Body of pancreas (tissue), 4 donors: ENCODE results near the gene LCE2B. TPM values are rescaled to one million over a fixed set of nuclear protein-coding genes. Genes with fewer than 3 reads are reported as not detected.

Source experiments
- ATAC-seq: fragments of 150-250 bp; one replicate; pipeline ENCODE4 v1.9.1; 2016
- DNase-seq, 4 donors: peaks; one replicate each; pipeline ENCODE4 v3.0.0-alpha.2; 2019
- H3K27ac ChIP-seq, 4 donors: fragments of 200-600 bp; sonication (generic); 1 replicate in 3 of 4; 2 replicates in 1 of 4; pipeline versions ENCODE4 v1.5.1 to v1.6.1; 2016 to 2019; ENCODE audit warnings: mild to moderate bottlenecking in 1 of 4, mixed read lengths in 1 of 4, moderate library complexity in 1 of 4
- H3K27me3 ChIP-seq, 2 donors: fragments of 200-600 bp; sonication (generic); one replicate each; pipeline ENCODE4 v1.6.0; 2016; ENCODE audit warnings: mild to moderate bottlenecking in 1 of 2
- H3K36me3 ChIP-seq, 2 donors: fragments of 200-600 bp; sonication (generic); replicated peaks in 1 of 2; 2 replicates each; pipeline ENCODE4 v1.5.1; 2016; ENCODE audit warnings: low read depth in 2 of 2; ENCODE audit not compliant: insufficient read depth in 1 of 2
- H3K4me1 ChIP-seq: fragments of 200-600 bp; sonication (generic); one replicate; pipeline ENCODE4 v1.6.0; 2016
- H3K4me3 ChIP-seq, 2 donors: fragments of 200-600 bp; sonication (generic); 1 replicate in 1 of 2; 2 replicates in 1 of 2; pipeline ENCODE4 v1.5.1; 2016 to 2019
- H3K9me3 ChIP-seq, 3 donors: fragments of 200-600 bp; sonication (generic); 1 replicate in 2 of 3; 2 replicates in 1 of 3; pipeline ENCODE4 v1.5.1; 2016
- POLR2A ChIP-seq, 3 donors: fragments of 450-650 bp; IDR thresholded peaks; one replicate each; pipeline ENCODE4 v1.6.1; 2016; ENCODE audit warnings: antibody characterized with exemption in 3 of 3, mild to moderate bottlenecking in 2 of 3
- WGBS, 2 donors: methylation state at CpG; one replicate each; pipeline ENCODE4 v1.1.5; 2017; 5-methylcytosine and 5-hydroxymethylcytosine counted together
- intact Hi-C: fragments of 100-400 bp; cut with DNase I; formaldehyde crosslinking; loops from one replicate; pipeline ENCODE4 v1.15.1; 2023
- total RNA-seq, 2 donors: library from RNA; depleted of rRNA; stranded (reverse); fragments of >200 nt; gene quantifications; one replicate each; pipeline ENCODE4 v1.1.0, GENCODE V29; 2016
- TF ChIP-seq, protein P1 (sequence below), 7 experiments: fragments of 450-650 bp in 4 of 7; fragments of 200-600 bp in 3 of 7; sonication (generic) in 3 of 7; IDR thresholded peaks; one replicate each; pipeline ENCODE4 v1.5.1; 2016 to 2019; ENCODE audit warnings: antibody characterized with exemption in 7 of 7

The LCE2B gene
- total RNA-seq, 2 donors from 2014 or later, result not detected

DNA sequence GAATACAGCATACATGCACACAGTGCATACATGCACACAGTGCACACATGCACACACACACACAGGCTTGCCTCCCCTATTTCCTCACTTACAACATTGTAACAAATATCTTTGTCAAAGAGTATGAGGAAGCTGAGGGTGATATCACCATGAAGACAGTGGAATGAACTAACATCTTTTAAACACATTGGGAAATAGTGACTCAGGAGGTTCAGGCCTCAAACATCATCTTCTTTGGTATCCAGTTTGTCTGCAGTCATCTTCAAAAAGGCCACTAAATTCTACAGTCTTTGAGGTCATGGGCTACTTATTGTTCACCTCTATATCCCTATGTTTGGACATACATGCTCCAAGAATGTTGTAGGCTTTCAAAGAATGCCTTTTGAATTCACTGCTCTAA lies 2.1 kb upstream of the LCE2B start:
- intact Hi-C loops, result no loop called here
- H3K9me3 ChIP-seq, result no peaks in the 10 kb centered on the region
- no peaks in the 10 kb centered on the region for H3K36me3 ChIP-seq
- DNase-seq (no peak), ATAC-seq (no peak)
- no peaks in the 10 kb centered on the region for H3K27me3 ChIP-seq
- H3K27ac ChIP-seq, result no peak overlapping the region
- H3K4me3 ChIP-seq, result no peak overlapping the region
- H3K4me1 ChIP-seq, result no peaks in the 10 kb centered on the region
- TF ChIP-seq, protein P1, sequence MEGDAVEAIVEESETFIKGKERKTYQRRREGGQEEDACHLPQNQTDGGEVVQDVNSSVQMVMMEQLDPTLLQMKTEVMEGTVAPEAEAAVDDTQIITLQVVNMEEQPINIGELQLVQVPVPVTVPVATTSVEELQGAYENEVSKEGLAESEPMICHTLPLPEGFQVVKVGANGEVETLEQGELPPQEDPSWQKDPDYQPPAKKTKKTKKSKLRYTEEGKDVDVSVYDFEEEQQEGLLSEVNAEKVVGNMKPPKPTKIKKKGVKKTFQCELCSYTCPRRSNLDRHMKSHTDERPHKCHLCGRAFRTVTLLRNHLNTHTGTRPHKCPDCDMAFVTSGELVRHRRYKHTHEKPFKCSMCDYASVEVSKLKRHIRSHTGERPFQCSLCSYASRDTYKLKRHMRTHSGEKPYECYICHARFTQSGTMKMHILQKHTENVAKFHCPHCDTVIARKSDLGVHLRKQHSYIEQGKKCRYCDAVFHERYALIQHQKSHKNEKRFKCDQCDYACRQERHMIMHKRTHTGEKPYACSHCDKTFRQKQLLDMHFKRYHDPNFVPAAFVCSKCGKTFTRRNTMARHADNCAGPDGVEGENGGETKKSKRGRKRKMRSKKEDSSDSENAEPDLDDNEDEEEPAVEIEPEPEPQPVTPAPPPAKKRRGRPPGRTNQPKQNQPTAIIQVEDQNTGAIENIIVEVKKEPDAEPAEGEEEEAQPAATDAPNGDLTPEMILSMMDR (IDR thresholded peaks at IDR 0.05), result no peak
- TF ChIP-seq POLR2A (IDR thresholded peaks at IDR 0.05), result no peak

DNA sequence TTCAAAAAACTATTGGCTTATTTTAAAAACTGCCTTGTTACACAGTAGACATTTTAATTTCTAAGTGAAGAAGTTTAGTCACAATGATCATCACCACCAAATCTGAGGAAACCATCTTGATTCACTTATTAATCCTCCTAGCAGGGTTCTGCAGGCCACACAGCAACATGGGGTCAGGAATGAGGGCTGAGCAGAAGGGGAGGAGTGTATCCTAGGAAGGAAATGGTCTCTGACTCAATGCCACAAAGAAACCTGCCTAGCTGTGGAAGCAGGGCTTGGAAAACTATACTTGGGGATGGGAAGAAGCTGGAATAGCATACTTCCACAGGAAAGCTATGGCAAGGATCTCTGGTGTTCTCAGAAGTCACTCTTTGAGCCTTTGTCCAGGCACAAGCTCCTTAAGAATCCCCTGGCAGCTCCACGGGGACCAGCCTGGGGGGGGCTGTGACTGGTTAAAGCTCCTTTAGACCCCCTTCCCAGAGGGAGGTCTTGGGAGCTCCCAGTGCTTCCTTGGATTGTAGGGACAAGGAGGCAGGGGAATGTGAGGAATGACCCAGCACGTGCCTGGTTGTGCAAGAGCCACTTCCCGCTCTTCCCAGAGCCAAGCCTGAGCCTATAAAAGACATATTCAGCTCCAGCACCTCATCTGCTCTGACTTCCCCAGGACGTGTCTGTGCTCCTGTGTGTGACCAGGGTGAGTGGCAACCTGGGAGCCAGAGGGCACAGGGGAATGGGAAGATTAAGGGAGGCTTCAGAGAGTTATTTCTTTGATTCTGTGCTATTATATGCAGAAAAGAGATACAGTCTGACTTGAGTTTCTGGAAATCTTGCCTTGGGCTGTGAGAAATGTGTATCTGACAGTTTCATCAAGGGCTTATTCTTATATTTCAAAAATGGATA lies 12.0 kb downstream of the LCE2B start, which contains the start of gene LCE2A:
Gene LCE2A, plus strand, starts transcription at position 645 of the 900 bp plus-strand sequence. CDS start 557 bp downstream, outside the sequence.
- no peak for ATAC-seq
- 31 to 52% methylated on average over 4 of the region's 4 CpGs for WGBS, 2 donors
- no peaks in the 10 kb centered on the region for H3K4me1 ChIP-seq

DNA sequence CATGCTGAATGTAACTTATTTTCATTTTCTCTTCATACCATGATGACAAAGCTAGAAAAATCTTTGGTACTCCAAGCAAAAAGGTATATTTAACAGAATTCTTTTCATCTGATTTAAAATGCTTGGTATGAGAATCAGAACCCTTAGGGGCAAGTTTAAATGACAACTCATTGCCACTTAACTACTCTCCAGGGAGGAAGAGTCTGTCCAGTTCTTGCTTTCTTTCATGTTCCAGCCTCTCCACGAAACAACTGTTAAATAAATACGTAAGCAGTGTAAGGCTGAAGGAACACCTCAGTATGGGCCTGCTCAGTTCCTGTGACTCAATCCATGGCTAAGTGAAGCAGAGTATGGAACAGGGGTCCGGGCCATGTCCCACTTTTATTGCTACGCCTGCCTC lies 13.8 kb downstream of the LCE2B start:
- DNase-seq (no peak), ATAC-seq (no peak)
- Histone ChIP-seq H3K27ac (no peak overlapping the region), H3K4me1 (no peaks in the 10 kb centered on the region), H3K4me3 (no peak overlapping the region), H3K36me3 (no peaks in the 10 kb centered on the region), H3K9me3 (no peaks in the 10 kb centered on the region), H3K27me3 (no peaks in the 10 kb centered on the region)
- WGBS, 2 donors, result 70 to 78% methylated on average over 4 of the region's 4 CpGs
- TF ChIP-seq POLR2A (IDR thresholded peaks at IDR 0.05), result no peak
- TF ChIP-seq, protein P1 (IDR thresholded peaks at IDR 0.05), result no peak
- intact Hi-C loops, result no loop called here

More for the DNA sequence above, 12.0 kb downstream of the LCE2B start, which contains the start of gene LCE2A:
- no peak for DNase-seq
- Histone ChIP-seq H3K27ac (no peak within 1 kb of the TSS), H3K27me3 (no peaks in the 10 kb centered on the region), H3K36me3 (no peaks in the 10 kb centered on the region), H3K9me3 (no peaks in the 10 kb centered on the region), H3K4me3 (no peak within 1 kb of the TSS)
- TF ChIP-seq, protein P1 (IDR thresholded peaks at IDR 0.05), result no peak
- no peak for TF ChIP-seq POLR2A (IDR thresholded peaks at IDR 0.05)
- intact Hi-C loops, result no loop called here

DNA sequence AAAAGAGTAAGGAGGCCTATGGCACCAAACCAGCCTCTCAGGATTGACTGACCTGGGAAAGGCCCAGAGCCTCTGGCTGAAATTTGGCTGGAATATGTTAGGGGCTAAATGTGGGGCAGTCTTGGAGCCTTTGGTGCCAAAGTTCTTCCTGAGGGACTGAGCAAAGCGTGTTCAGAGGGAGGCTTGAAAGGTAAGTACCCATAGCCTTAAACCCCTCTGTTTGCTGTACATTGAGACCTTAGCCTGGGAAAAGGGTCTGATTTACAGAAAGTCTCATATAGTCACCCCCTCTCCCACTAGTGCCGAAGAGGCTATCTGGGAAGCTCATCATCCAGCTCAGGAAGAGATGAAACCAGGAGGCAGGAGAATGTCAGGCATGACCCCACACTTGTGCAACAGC lies 21.9 kb downstream of the LCE2B start, which contains the start of gene LCE4A:
Gene LCE4A, plus strand, starts transcription at position 301 of the 400 bp plus-strand sequence. CDS start 916 bp downstream, outside the sequence.
- ATAC-seq (no peak), DNase-seq (no peak)
- H3K4me3 ChIP-seq, result no peak within 1 kb of the TSS
- no peaks in the 10 kb centered on the region for H3K36me3 ChIP-seq
- no peaks in the 10 kb centered on the region for H3K4me1 ChIP-seq
- 69 to 78% methylated on average over 2 of the region's 2 CpGs for WGBS, 2 donors
- intact Hi-C loops, result no loop called here
- H3K9me3 ChIP-seq, result no peaks in the 10 kb centered on the region
- H3K27me3 ChIP-seq, result no peaks in the 10 kb centered on the region
- H3K27ac ChIP-seq, result no peak within 1 kb of the TSS
- TF ChIP-seq POLR2A (IDR thresholded peaks at IDR 0.05), result no peak
- TF ChIP-seq, protein P1 (IDR thresholded peaks at IDR 0.05), result no peak
